ENCODE data around the gene ASCC3.

GRCh38 chr6:100845676-100846075 is 35.5 kb downstream of the ASCC3 start:
- TF ChIP-seq EZH2 (IDR thresholded peaks at IDR 0.05; ENCODE audit: borderline replicate concordance) = no peak
- TF ChIP-seq, protein P1, sequence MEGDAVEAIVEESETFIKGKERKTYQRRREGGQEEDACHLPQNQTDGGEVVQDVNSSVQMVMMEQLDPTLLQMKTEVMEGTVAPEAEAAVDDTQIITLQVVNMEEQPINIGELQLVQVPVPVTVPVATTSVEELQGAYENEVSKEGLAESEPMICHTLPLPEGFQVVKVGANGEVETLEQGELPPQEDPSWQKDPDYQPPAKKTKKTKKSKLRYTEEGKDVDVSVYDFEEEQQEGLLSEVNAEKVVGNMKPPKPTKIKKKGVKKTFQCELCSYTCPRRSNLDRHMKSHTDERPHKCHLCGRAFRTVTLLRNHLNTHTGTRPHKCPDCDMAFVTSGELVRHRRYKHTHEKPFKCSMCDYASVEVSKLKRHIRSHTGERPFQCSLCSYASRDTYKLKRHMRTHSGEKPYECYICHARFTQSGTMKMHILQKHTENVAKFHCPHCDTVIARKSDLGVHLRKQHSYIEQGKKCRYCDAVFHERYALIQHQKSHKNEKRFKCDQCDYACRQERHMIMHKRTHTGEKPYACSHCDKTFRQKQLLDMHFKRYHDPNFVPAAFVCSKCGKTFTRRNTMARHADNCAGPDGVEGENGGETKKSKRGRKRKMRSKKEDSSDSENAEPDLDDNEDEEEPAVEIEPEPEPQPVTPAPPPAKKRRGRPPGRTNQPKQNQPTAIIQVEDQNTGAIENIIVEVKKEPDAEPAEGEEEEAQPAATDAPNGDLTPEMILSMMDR (IDR thresholded peaks at IDR 0.05; ENCODE audit: poor library complexity) = no peak

Measured in hepatocyte (in vitro differentiated cells).